ENCODE results near the gene DNAH1.

The DNAH1 gene

GRCh38 chr3:52402706-52403270 is 86.7 kb downstream of the DNAH1 start:
- no peak for DNase-seq (ENCODE audit: low read depth in 2 of 2)

GRCh38 chr3:52403271-52403841 is 87.2 kb downstream of the DNAH1 start:
- DNase-seq (ENCODE audit: low read depth in 2 of 2), result no peak

GRCh38 chr3:52403955-52404354 is 87.8 kb downstream of the DNAH1 start:
- no peak for DNase-seq (ENCODE audit: low read depth in 2 of 2)

GRCh38 chr3:52404391-52404790 is 88.3 kb downstream of the DNAH1 start:
- DNase-seq (ENCODE audit: low read depth in 2 of 2), result no peak

- DNase-seq (ENCODE audit: low read depth in 2 of 2), result no peak
These were observed 88.9 kb downstream of the DNAH1 start for GRCh38 chr3:52405066-52405465.

GRCh38 chr3:52405601-52406110 is 89.5 kb downstream of the DNAH1 start:
- no peak for DNase-seq (ENCODE audit: low read depth in 2 of 2)

- no peak for DNase-seq (ENCODE audit: low read depth in 2 of 2)
These were observed 90.1 kb downstream of the DNAH1 start for GRCh38 chr3:52406231-52406661.

- no peak for DNase-seq (ENCODE audit: low read depth in 2 of 2)
These were observed 90.8 kb downstream of the DNAH1 start for GRCh38 chr3:52406791-52407510.

- no peak for DNase-seq (ENCODE audit: low read depth in 2 of 2)
These were observed 91.7 kb downstream of the DNAH1 start for GRCh38 chr3:52407779-52408178.

- DNase-seq (ENCODE audit: low read depth in 2 of 2), result no peak
These were observed 92.3 kb downstream of the DNAH1 start for GRCh38 chr3:52408466-52408865.

GRCh38 chr3:52415800-52416199 is 99.7 kb downstream of the DNAH1 start:
- DNase-seq (ENCODE audit: low read depth in 2 of 2), result no peak

GRCh38 chr3:52420388-52420787 is 104.3 kb downstream of the DNAH1 start:
- no peak for DNase-seq (ENCODE audit: low read depth in 2 of 2)

GRCh38 chr3:52422669-52423068 is 106.5 kb downstream of the DNAH1 start:
- no peak for DNase-seq (ENCODE audit: low read depth in 2 of 2)

- DNase-seq (ENCODE audit: low read depth in 2 of 2), result no peak
These were observed 107.1 kb downstream of the DNAH1 start for GRCh38 chr3:52423173-52423572.

- no peak for DNase-seq (ENCODE audit: low read depth in 2 of 2)
These were observed 112.3 kb downstream of the DNAH1 start for GRCh38 chr3:52428151-52429005.

GRCh38 chr3:52429031-52429430 is 112.9 kb downstream of the DNAH1 start:
- DNase-seq (ENCODE audit: low read depth in 2 of 2), result no peak

GRCh38 chr3:52429779-52430415 is 113.8 kb downstream of the DNAH1 start:
- DNase-seq (ENCODE audit: low read depth in 2 of 2), result no peak

- no peak for DNase-seq (ENCODE audit: low read depth in 2 of 2)
These were observed 114.3 kb downstream of the DNAH1 start for GRCh38 chr3:52430416-52430810.

- no peak for DNase-seq (ENCODE audit: low read depth in 2 of 2)
These were observed 115.5 kb downstream of the DNAH1 start for GRCh38 chr3:52431459-52432223.

GRCh38 chr3:52432225-52432624 is 116.1 kb downstream of the DNAH1 start:
- no peak for DNase-seq (ENCODE audit: low read depth in 2 of 2)

GRCh38 chr3:52432691-52433141 is 116.6 kb downstream of the DNAH1 start:
- no peak for DNase-seq (ENCODE audit: low read depth in 2 of 2)

Measured in stimulated activated CD4-positive, alpha-beta T cell treated with anti-CD3 and anti-CD28 coated beads, Interleukin-12 subunit alpha, Interleukin-12 subunit beta, amount 100 ng/mL, for 24 hours (primary cell).